WTC11 (cell line): Measurements from ENCODE around the gene ARAP1. TPM values are rescaled to one million over a fixed set of nuclear protein-coding genes. Genes with fewer than 3 reads are reported as not detected.

ENCODE experiments used
- ATAC-seq: fragments of 200-7000 bp; cut with Tn5 transposase; 2 replicates; pipeline ENCODE4 v1.10.0; 2021; ENCODE audit warnings: mild to moderate bottlenecking, moderate library complexity
- CTCF ChIA-PET: fragments of 300-600 bp; sonication (Branson Sonifier 250); formaldehyde crosslinking; loops from one replicate; lab custom pipeline; 2021; ENCODE audit warnings: antibody characterized with exemption; lab: Charles Lee
- POLR2A ChIA-PET: fragments of 350-600 bp; sonication (Branson Sonifier 250); formaldehyde crosslinking; loops from one replicate; lab custom pipeline; 2021; ENCODE audit warnings: antibody characterized with exemption; lab: Charles Lee
- DNase-seq: peaks from one replicate; pipeline ENCODE4 v3.0.0; 2021; ENCODE audit warnings: low spot score
- H3K27ac Mint-ChIP-seq: 2 replicates; pipeline ENCODE4 v1.8.0; 2021; ENCODE audit warnings: mixed read lengths
- H3K27me3 Mint-ChIP-seq: 2 replicates; pipeline ENCODE4 v1.8.0; 2021; ENCODE audit warnings: low read depth, mild to moderate bottlenecking, moderate library complexity, mixed read lengths
- H3K36me3 Mint-ChIP-seq: 2 replicates; pipeline ENCODE4 v1.8.0; 2021; ENCODE audit warnings: mixed read lengths
- H3K4me1 Mint-ChIP-seq: 2 replicates; pipeline ENCODE4 v1.8.0; 2022; ENCODE audit warnings: mixed read lengths
- H3K4me3 Mint-ChIP-seq: 2 replicates; pipeline ENCODE4 v1.8.0; 2021; ENCODE audit warnings: mild to moderate bottlenecking, moderate library complexity, mixed read lengths
- H3K9me3 Mint-ChIP-seq: 2 replicates; pipeline ENCODE4 v1.8.0; 2021; ENCODE audit warnings: mixed read lengths
- ATF1 ChIP-seq: sonication (generic); formaldehyde crosslinking; IDR thresholded peaks from 2 replicates; pipeline ENCODE4 v1.8.1; 2023; ENCODE audit warnings: mild to moderate bottlenecking, moderate library complexity, missing genetic modification reagents
- CREM ChIP-seq: sonication (generic); formaldehyde crosslinking; IDR thresholded peaks from 2 replicates; pipeline ENCODE4 v1.8.1; 2022; ENCODE audit warnings: mild to moderate bottlenecking, missing genetic modification reagents, moderate library complexity
- EMX1 ChIP-seq: fragments of 250-450 bp; sonication (Bioruptor Pico); IDR thresholded peaks from 2 replicates; pipeline ENCODE4 v1.8.0; 2021; ENCODE audit warnings: mild to moderate bottlenecking
- IRF2 ChIP-seq: sonication (generic); formaldehyde crosslinking; IDR thresholded peaks from 2 replicates; pipeline ENCODE4 v1.8.0; 2022; ENCODE audit warnings: low read depth, missing genetic modification reagents, borderline replicate concordance
- JAZF1 ChIP-seq: fragments of 250-450 bp; sonication (Bioruptor Pico); IDR thresholded peaks from 2 replicates; pipeline ENCODE4 v1.9.0; 2021; ENCODE audit warnings: moderate library complexity, mild to moderate bottlenecking, inconsistent platforms
- NFYB ChIP-seq: sonication (generic); formaldehyde crosslinking; conservative IDR thresholded peaks from 2 replicates; pipeline ENCODE4 v1.8.0; 2022; ENCODE audit warnings: low read depth, missing genetic modification reagents
- NR2C2 ChIP-seq: sonication (generic); formaldehyde crosslinking; IDR thresholded peaks from 2 replicates; pipeline ENCODE4 v1.8.0; 2022; ENCODE audit warnings: mild to moderate bottlenecking, missing genetic modification reagents
- NR3C1 ChIP-seq: sonication (generic); formaldehyde crosslinking; conservative IDR thresholded peaks from 2 replicates; pipeline ENCODE4 v1.8.1; 2023; ENCODE audit warnings: low read depth, mild to moderate bottlenecking, missing genetic modification reagents
- RELA ChIP-seq: sonication (generic); formaldehyde crosslinking; IDR thresholded peaks from 2 replicates; pipeline ENCODE4 v1.8.1; 2022; ENCODE audit warnings: missing genetic modification reagents, mild to moderate bottlenecking, borderline replicate concordance
- ZNF121 ChIP-seq: sonication (generic); formaldehyde crosslinking; IDR thresholded peaks from 2 replicates; pipeline ENCODE4 v1.8.0; 2023; ENCODE audit warnings: missing genetic modification reagents
- ZNF138 ChIP-seq: sonication (generic); formaldehyde crosslinking; conservative IDR thresholded peaks from 2 replicates; pipeline ENCODE4 v1.8.1; 2022; ENCODE audit warnings: mild to moderate bottlenecking, moderate library complexity, missing genetic modification reagents
- total RNA-seq: library from RNA; stranded (reverse); gene quantifications from 3 replicates; pipeline ENCODE4 v1.2.3, GENCODE V29; 2021
- TF ChIP-seq, protein P1 (sequence below): sonication (generic); formaldehyde crosslinking; conservative IDR thresholded peaks from 2 replicates; pipeline ENCODE4 v1.8.1; 2022; ENCODE audit warnings: mild to moderate bottlenecking, missing genetic modification reagents
- TF ChIP-seq, protein P2 (sequence below): fragments of 250-450 bp; sonication (Bioruptor Pico); IDR thresholded peaks from 2 replicates; pipeline ENCODE4 v1.9.0; 2021; ENCODE audit warnings: mild to moderate bottlenecking
- TF ChIP-seq, protein P3 (sequence below): sonication (generic); formaldehyde crosslinking; IDR thresholded peaks from 2 replicates; pipeline ENCODE4 v1.8.1; 2022; ENCODE audit warnings: mild to moderate bottlenecking, moderate library complexity, missing genetic modification reagents
- TF ChIP-seq, protein P4 (sequence below): sonication (generic); formaldehyde crosslinking; IDR thresholded peaks from 2 replicates; pipeline ENCODE4 v1.8.1; 2022; ENCODE audit warnings: mild to moderate bottlenecking, missing genetic modification reagents, moderate library complexity, borderline replicate concordance
- TF ChIP-seq, protein P5 (sequence below): sonication (generic); formaldehyde crosslinking; IDR thresholded peaks from 2 replicates; pipeline ENCODE4 v1.8.0; 2023; ENCODE audit warnings: missing genetic modification reagents
- TF ChIP-seq, protein P6 (sequence below): sonication (generic); formaldehyde crosslinking; IDR thresholded peaks from 2 replicates; pipeline ENCODE4 v1.8.1; 2023; ENCODE audit warnings: mild to moderate bottlenecking, missing genetic modification reagents, borderline replicate concordance

The ARAP1 gene
- total RNA-seq, 1 experiment from 2014 or later = 98.8 TPM

DNA sequence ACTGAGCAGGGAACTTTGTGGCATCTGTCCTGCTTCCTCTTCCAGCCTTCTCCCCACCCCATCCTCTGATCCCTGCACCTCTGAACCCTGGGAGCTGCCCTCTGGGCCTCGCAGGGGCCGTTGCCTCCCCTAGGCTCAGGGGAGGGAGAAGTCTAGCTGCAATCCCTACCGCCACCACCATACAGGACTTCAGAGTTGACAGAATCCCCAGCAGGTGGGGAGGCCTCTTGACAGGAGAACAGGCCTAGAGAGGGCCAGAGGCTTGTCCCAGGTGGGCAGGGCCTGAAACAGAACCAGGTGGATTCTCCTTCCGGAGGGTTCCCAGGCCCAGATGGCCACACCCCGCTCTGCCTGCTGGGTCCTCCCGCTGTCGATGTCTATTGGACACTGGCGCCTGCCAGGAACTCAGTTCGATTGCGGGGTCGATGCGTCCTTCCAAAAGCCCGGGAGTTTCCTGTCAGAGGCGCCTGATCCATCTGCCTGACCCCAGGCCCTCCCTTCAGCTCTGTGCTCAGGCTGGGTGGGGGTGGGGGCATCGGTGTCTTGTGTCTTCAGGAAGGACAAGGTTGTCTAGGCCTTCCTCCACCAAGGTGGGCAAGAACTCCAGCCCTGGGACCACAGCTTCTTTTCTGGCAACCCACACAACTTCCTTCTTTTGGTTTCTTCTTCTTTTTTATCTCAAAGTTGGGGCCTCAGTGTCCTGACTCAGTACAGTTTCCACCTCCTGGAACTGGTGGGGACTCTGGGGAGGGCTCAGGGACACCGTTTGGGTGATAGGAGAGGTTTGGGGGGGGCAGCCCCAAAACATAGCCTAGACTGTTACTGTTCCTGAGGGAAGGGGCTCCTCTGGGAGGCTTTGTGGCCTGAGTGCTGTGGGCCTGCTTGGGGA is 35.3 kb upstream of the ARAP1 start (continued):
- peak; percentile 50 for TF ChIP-seq NFYB (CRISPR knock-in tag)
- TF ChIP-seq, all 79 proteins: peak for 6

DNA sequence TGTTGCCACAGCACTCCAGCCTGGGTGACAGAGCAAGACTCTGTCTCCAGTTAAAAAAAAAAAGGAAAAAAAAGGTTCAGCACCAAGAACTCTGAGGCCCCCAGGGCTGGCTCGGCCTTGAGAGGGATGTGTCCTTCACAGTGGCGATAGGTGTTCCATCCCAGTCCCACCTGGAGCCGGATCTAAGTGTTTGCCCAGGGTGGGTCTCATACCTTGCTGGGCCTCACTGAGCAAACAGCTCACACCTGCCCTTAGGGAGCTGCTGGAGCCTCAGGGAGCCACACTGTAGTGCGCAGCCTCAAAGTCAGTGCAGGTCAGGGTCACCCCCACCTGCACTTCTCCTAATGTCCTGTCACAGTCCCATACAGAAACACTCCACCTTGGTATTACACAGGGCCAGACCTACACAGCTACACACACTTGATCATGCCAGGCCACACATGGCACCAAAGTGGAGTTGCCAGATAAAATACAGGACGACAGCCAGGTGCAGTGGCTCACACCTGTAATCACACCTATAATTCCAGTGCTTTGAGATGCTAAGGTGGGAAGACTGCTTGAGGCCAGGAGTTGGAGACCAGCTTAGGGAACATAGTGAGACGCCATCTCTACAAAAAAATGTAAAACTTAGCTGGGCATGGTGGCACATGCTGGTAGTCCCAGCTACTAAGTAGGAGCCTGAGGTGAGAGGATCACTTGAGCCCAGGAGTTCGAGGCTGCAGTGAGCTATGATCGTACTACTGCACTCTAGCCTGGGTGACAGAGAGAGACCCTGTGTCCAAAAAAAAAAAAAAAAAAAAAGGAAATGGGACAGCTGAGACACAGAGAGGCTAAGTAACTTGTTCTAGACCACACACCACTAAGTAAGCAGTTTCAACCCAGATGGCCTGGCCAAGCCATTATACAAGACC is 34.4 kb upstream of the ARAP1 start:
- CTCF ChIA-PET = interaction anchor here (0.6 to 2.8 kb wide), 22 partner anchors 9 to 356 kb away, joined by 3 to 23 read pairs (median 6); partner anchors contain the start of gene FCHSD2
- DNase-seq = no peak

DNA sequence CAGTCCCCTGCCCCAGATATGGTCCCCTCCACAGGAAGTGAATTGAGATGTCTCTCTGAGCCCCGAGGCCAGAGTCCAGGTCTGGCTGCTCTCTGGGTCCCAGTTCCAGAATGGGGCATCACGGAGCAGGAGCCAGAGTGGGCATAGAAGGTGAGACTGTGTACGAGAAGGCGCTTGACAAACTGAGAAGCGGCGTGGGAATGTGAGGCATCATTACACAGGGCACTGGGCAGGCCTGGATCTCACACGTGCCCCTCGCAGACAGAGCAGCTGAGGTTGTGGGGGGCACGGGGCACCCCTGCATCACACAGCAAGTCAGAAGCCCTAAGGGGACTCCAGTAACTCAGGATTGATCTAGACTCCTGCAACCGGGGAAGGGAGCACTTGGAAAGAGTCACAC is 32.5 kb upstream of the ARAP1 start:
- Mint-ChIP-seq H3K4me3 (no peak overlapping the region), H3K27me3 (peaks cover 7% of the 10 kb centered on the region), H3K27ac (no peak overlapping the region), H3K36me3 (no peaks in the 10 kb centered on the region), H3K9me3 (no peaks in the 10 kb centered on the region), H3K4me1 (peaks cover 31% of the 10 kb centered on the region)
- no peak for DNase-seq
- ATAC-seq = no peak
- POLR2A ChIA-PET = no interaction called here
- CTCF ChIA-PET = no interaction called here
- TF ChIP-seq, protein P1, sequence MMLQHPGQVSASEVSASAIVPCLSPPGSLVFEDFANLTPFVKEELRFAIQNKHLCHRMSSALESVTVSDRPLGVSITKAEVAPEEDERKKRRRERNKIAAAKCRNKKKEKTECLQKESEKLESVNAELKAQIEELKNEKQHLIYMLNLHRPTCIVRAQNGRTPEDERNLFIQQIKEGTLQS = no peak
- TF ChIP-seq, protein P2, sequence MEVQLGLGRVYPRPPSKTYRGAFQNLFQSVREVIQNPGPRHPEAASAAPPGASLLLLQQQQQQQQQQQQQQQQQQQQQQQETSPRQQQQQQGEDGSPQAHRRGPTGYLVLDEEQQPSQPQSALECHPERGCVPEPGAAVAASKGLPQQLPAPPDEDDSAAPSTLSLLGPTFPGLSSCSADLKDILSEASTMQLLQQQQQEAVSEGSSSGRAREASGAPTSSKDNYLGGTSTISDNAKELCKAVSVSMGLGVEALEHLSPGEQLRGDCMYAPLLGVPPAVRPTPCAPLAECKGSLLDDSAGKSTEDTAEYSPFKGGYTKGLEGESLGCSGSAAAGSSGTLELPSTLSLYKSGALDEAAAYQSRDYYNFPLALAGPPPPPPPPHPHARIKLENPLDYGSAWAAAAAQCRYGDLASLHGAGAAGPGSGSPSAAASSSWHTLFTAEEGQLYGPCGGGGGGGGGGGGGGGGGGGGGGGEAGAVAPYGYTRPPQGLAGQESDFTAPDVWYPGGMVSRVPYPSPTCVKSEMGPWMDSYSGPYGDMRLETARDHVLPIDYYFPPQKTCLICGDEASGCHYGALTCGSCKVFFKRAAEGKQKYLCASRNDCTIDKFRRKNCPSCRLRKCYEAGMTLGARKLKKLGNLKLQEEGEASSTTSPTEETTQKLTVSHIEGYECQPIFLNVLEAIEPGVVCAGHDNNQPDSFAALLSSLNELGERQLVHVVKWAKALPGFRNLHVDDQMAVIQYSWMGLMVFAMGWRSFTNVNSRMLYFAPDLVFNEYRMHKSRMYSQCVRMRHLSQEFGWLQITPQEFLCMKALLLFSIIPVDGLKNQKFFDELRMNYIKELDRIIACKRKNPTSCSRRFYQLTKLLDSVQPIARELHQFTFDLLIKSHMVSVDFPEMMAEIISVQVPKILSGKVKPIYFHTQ = no peak
- TF ChIP-seq, protein P3, sequence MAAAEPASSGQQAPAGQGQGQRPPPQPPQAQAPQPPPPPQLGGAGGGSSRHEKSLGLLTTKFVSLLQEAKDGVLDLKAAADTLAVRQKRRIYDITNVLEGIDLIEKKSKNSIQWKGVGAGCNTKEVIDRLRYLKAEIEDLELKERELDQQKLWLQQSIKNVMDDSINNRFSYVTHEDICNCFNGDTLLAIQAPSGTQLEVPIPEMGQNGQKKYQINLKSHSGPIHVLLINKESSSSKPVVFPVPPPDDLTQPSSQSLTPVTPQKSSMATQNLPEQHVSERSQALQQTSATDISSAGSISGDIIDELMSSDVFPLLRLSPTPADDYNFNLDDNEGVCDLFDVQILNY (CRISPR knock-in tag) = no peak

More for the DNA sequence above, 34.4 kb upstream of the ARAP1 start:
- no peak for ATAC-seq
- no peak overlapping the region for H3K4me3 Mint-ChIP-seq
- H3K9me3 Mint-ChIP-seq = no peaks in the 10 kb centered on the region
- 0 out of 2 replicates have a peak overlapping the region, but pooled peaks have one; percentile 27 for H3K27ac Mint-ChIP-seq
- H3K4me1 Mint-ChIP-seq = peaks cover 29% of the 10 kb centered on the region
- peaks cover 4% of the 10 kb centered on the region; the same call in 1 of the 2 replicates for H3K27me3 Mint-ChIP-seq
- POLR2A ChIA-PET = interaction anchor here (0.6 to 1.0 kb wide), 4 partner anchors 26 to 1871 kb away, joined by 3 to 6 read pairs (median 4); no protein-coding TSS in a partner anchor
- TF ChIP-seq IRF2 (CRISPR knock-in tag) (no peak), NR2C2 (CRISPR knock-in tag) (no peak), RELA (CRISPR knock-in tag) (no peak), ZNF121 (CRISPR knock-in tag) (no peak), NR3C1 (CRISPR knock-in tag) (no peak), NFYB (CRISPR knock-in tag) (no peak), EMX1 (CRISPR knock-in tag) (no peak), JAZF1 (CRISPR knock-in tag) (no peak), ZNF138 (CRISPR knock-in tag) (no peak), CREM (CRISPR knock-in tag) (no peak), ATF1 (CRISPR knock-in tag) (no peak)
- TF ChIP-seq, protein P4, sequence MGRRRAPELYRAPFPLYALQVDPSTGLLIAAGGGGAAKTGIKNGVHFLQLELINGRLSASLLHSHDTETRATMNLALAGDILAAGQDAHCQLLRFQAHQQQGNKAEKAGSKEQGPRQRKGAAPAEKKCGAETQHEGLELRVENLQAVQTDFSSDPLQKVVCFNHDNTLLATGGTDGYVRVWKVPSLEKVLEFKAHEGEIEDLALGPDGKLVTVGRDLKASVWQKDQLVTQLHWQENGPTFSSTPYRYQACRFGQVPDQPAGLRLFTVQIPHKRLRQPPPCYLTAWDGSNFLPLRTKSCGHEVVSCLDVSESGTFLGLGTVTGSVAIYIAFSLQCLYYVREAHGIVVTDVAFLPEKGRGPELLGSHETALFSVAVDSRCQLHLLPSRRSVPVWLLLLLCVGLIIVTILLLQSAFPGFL = no peak
- TF ChIP-seq, protein P5, sequence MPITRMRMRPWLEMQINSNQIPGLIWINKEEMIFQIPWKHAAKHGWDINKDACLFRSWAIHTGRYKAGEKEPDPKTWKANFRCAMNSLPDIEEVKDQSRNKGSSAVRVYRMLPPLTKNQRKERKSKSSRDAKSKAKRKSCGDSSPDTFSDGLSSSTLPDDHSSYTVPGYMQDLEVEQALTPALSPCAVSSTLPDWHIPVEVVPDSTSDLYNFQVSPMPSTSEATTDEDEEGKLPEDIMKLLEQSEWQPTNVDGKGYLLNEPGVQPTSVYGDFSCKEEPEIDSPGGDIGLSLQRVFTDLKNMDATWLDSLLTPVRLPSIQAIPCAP = no peak
- TF ChIP-seq, protein P6, sequence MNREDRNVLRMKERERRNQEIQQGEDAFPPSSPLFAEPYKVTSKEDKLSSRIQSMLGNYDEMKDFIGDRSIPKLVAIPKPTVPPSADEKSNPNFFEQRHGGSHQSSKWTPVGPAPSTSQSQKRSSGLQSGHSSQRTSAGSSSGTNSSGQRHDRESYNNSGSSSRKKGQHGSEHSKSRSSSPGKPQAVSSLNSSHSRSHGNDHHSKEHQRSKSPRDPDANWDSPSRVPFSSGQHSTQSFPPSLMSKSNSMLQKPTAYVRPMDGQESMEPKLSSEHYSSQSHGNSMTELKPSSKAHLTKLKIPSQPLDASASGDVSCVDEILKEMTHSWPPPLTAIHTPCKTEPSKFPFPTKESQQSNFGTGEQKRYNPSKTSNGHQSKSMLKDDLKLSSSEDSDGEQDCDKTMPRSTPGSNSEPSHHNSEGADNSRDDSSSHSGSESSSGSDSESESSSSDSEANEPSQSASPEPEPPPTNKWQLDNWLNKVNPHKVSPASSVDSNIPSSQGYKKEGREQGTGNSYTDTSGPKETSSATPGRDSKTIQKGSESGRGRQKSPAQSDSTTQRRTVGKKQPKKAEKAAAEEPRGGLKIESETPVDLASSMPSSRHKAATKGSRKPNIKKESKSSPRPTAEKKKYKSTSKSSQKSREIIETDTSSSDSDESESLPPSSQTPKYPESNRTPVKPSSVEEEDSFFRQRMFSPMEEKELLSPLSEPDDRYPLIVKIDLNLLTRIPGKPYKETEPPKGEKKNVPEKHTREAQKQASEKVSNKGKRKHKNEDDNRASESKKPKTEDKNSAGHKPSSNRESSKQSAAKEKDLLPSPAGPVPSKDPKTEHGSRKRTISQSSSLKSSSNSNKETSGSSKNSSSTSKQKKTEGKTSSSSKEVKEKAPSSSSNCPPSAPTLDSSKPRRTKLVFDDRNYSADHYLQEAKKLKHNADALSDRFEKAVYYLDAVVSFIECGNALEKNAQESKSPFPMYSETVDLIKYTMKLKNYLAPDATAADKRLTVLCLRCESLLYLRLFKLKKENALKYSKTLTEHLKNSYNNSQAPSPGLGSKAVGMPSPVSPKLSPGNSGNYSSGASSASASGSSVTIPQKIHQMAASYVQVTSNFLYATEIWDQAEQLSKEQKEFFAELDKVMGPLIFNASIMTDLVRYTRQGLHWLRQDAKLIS (CRISPR knock-in tag) = no peak
- TF ChIP-seq, protein P1 = no peak
- H3K36me3 Mint-ChIP-seq = no peaks in the 10 kb centered on the region
